Measurements from ENCODE around the gene SIRT6.
"Not testable (repeated sequence)": the region's sequence is repeated elsewhere in the genome, so short reads cannot be mapped to it uniquely, and the experiment has no call there.

Gene SIRT6

GRCh38 chr19:4182084-4182810 lies at the start of gene SIRT6, which contains the start of gene ANKRD24:
TSS of gene SIRT6 (minus strand) at chr19:4182563. CDS start at chr19:4182539, 24 bp downstream.
TSS of gene ANKRD24 (plus strand) at chr19:4182689. CDS start at chr19:4186426, 3,737 bp downstream.
- peak; percentile 92 for DNase-seq

GRCh38 chr19:4232139-4232538 lies 49.8 kb upstream of the SIRT6 start:
- not testable (repeated sequence) for DNase-seq

GRCh38 chr19:4231521-4231920 lies 49.2 kb upstream of the SIRT6 start:
- DNase-seq, result not testable (repeated sequence)

- DNase-seq, result not testable (repeated sequence)
These were observed 47.9 kb upstream of the SIRT6 start for GRCh38 chr19:4230237-4230636.

- DNase-seq, result peak; percentile 7
These were observed 47.0 kb upstream of the SIRT6 start, which contains the start of gene EBI3 for GRCh38 chr19:4229179-4229931. TSS of gene EBI3 (plus strand) at chr19:4229523. CDS start at chr19:4229551, 28 bp downstream.

GRCh38 chr19:4228765-4229178 lies 46.4 kb upstream of the SIRT6 start:
- no peak for DNase-seq

- DNase-seq, result no peak
These were observed 45.4 kb upstream of the SIRT6 start for GRCh38 chr19:4227771-4228170.

- no peak for DNase-seq
These were observed 43.5 kb upstream of the SIRT6 start for GRCh38 chr19:4225885-4226284.

GRCh38 chr19:4224470-4224869 lies 42.1 kb upstream of the SIRT6 start:
- no peak for DNase-seq

GRCh38 chr19:4220188-4220587 lies 37.8 kb upstream of the SIRT6 start:
- DNase-seq, result no peak

GRCh38 chr19:4218523-4218922 lies 36.2 kb upstream of the SIRT6 start:
- not testable (repeated sequence) for DNase-seq

- DNase-seq, result no peak
These were observed 35.3 kb upstream of the SIRT6 start for GRCh38 chr19:4217429-4218264.

GRCh38 chr19:4216846-4217245 lies 34.5 kb upstream of the SIRT6 start:
- DNase-seq, result no peak

- DNase-seq, result no peak
These were observed 33.4 kb upstream of the SIRT6 start for GRCh38 chr19:4215807-4216206.

- DNase-seq, result no peak
These were observed 30.8 kb upstream of the SIRT6 start for GRCh38 chr19:4213116-4213515.

- DNase-seq, result no peak
These were observed 27.9 kb upstream of the SIRT6 start for GRCh38 chr19:4210166-4210731.

- DNase-seq, result peak; percentile 35
These were observed 26.2 kb upstream of the SIRT6 start for GRCh38 chr19:4208385-4209094.

- peak; percentile 34 for DNase-seq
These were observed 24.6 kb upstream of the SIRT6 start for GRCh38 chr19:4206818-4207484.

GRCh38 chr19:4201798-4202197 lies 19.4 kb upstream of the SIRT6 start:
- no peak for DNase-seq

- DNase-seq, result no peak
These were observed 18.7 kb upstream of the SIRT6 start for GRCh38 chr19:4200940-4201542.

- no peak for DNase-seq
These were observed 17.4 kb upstream of the SIRT6 start for GRCh38 chr19:4199699-4200293.

Data from NCI-H2171 treated with DMSO at 0.1 percent for 48 hours (cell line).